ENCODE measurements around the gene PABPN1L. TPM values are rescaled to one million over a fixed set of nuclear protein-coding genes. Genes with fewer than 3 reads are reported as not detected.

Gene PABPN1L
- total RNA-seq, 1 experiment from 2014 or later = not detected

GRCh38 chr16:88878967-88879787, 12.7 kb upstream of the PABPN1L start:
- H3K27ac Mint-ChIP-seq = no peak overlapping the region
- Histone ChIP-seq H2AFZ (ENCODE audit: low read length) (no peak overlapping the region), H3K4me2 (ENCODE audit: insufficient read depth, insufficient read length, low read length) (no peak overlapping the region), H3K14ac (ENCODE audit: insufficient read depth, low read length) (no peak overlapping the region), H2BK15ac (ENCODE audit: low read depth, low read length) (no peak overlapping the region), H3K79me2 (ENCODE audit: insufficient read depth, low read length) (no peaks in the 10 kb centered on the region), H2BK5ac (ENCODE audit: insufficient read length, low read length) (no peak overlapping the region), H2BK120ac (ENCODE audit: low read depth, low read length, poor library complexity, severe bottlenecking) (no peak overlapping the region), H4K91ac (ENCODE audit: insufficient read length, low read depth, low read length) (no peak overlapping the region), H4K8ac (replicated peaks; ENCODE audit: insufficient read length, low read depth, low read length) (no peak overlapping the region), H3K9ac (ENCODE audit: extremely low read depth, insufficient read length, low read length) (no peak overlapping the region), H4K5ac (ENCODE audit: insufficient read length, low read depth, low read length) (no peak overlapping the region), H3K56ac (ENCODE audit: insufficient read length, low read depth, low read length) (no peak overlapping the region), H3K18ac (ENCODE audit: insufficient read length, low read depth, low read length) (no peak overlapping the region), H3K27me3 (ENCODE audit: insufficient read depth, low read length) (no peaks in the 10 kb centered on the region), H4K20me1 (ENCODE audit: control insufficient read depth, insufficient read depth, insufficient read length) (no peaks in the 10 kb centered on the region), H3T11ph (ENCODE audit: low read length) (no peak overlapping the region), H3K9me3 (ENCODE audit: control insufficient read depth, low read depth, low read length) (no peaks in the 10 kb centered on the region), H2BK12ac (ENCODE audit: insufficient read length, low read depth, low read length) (no peak overlapping the region), H3K23me2 (ENCODE audit: insufficient read length, low read depth, low read length, poor library complexity, severe bottlenecking) (no peaks in the 10 kb centered on the region), H3K23ac (ENCODE audit: insufficient read length, low read depth, low read length) (no peak overlapping the region), H3K4ac (ENCODE audit: low read depth, low read length) (no peak overlapping the region), H3K79me1 (ENCODE audit: insufficient read depth, low read depth, low read length, poor library complexity, severe bottlenecking) (no peaks in the 10 kb centered on the region), H3K27ac (ENCODE audit: insufficient read length, low read depth, low read length) (no peak overlapping the region), H2BK20ac (ENCODE audit: low read depth, low read length, poor library complexity, severe bottlenecking) (no peak overlapping the region), H3K4me1 (ENCODE audit: insufficient read depth, low read length) (no peaks in the 10 kb centered on the region), H2AK5ac (ENCODE audit: insufficient read length, low read length) (no peak overlapping the region)
- H3K4me1 Mint-ChIP-seq = peaks cover 0 to 11% of the 10 kb centered on the region in 2 experiments; a peak in 1 of 4 replicates
- H3K36me3 Mint-ChIP-seq (ENCODE audit: insufficient read depth in 1 of 3, low read depth in 3 of 3) = no peaks in the 10 kb centered on the region
- H3K4me3 Mint-ChIP-seq = no peak overlapping the region
- H3K27me3 Mint-ChIP-seq (ENCODE audit: low read depth) = no peaks in the 10 kb centered on the region
- no peaks in the 10 kb centered on the region for H3K9me3 Mint-ChIP-seq
- no peak for DNase-seq
- TF ChIP-seq, protein P1, sequence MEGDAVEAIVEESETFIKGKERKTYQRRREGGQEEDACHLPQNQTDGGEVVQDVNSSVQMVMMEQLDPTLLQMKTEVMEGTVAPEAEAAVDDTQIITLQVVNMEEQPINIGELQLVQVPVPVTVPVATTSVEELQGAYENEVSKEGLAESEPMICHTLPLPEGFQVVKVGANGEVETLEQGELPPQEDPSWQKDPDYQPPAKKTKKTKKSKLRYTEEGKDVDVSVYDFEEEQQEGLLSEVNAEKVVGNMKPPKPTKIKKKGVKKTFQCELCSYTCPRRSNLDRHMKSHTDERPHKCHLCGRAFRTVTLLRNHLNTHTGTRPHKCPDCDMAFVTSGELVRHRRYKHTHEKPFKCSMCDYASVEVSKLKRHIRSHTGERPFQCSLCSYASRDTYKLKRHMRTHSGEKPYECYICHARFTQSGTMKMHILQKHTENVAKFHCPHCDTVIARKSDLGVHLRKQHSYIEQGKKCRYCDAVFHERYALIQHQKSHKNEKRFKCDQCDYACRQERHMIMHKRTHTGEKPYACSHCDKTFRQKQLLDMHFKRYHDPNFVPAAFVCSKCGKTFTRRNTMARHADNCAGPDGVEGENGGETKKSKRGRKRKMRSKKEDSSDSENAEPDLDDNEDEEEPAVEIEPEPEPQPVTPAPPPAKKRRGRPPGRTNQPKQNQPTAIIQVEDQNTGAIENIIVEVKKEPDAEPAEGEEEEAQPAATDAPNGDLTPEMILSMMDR (conservative IDR thresholded peaks at IDR 0.05) = no peak
- no CpG with 5 or more reads among the region's 45 CpGs for WGBS (ENCODE audit: extremely low coverage, insufficient read length, low lambda C conversion rate)
